Measurements from ENCODE around the gene JADE3.

DNA sequence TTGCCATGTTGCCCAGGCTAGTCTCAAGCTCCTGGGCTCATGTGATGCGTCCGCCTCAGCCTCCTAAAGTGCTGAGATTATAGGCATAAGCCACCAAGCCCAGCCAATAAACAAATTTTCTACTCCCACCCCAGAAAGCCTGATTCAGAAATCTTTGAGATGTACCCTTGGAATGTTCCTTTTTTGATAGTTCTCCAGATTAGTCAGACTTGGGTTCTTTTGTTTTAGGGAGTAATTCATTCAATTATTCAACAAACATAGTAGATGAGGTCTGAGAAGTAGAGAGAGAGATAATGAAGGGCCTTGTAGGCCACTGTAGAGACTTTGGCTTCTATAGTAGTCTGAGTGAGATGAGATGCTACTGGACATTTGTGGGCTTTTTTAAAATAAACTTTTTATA is 47.6 kb upstream of the JADE3 start:
- TF ChIP-seq, protein P1, sequence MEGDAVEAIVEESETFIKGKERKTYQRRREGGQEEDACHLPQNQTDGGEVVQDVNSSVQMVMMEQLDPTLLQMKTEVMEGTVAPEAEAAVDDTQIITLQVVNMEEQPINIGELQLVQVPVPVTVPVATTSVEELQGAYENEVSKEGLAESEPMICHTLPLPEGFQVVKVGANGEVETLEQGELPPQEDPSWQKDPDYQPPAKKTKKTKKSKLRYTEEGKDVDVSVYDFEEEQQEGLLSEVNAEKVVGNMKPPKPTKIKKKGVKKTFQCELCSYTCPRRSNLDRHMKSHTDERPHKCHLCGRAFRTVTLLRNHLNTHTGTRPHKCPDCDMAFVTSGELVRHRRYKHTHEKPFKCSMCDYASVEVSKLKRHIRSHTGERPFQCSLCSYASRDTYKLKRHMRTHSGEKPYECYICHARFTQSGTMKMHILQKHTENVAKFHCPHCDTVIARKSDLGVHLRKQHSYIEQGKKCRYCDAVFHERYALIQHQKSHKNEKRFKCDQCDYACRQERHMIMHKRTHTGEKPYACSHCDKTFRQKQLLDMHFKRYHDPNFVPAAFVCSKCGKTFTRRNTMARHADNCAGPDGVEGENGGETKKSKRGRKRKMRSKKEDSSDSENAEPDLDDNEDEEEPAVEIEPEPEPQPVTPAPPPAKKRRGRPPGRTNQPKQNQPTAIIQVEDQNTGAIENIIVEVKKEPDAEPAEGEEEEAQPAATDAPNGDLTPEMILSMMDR (IDR thresholded peaks at IDR 0.05 in 2 of 3, conservative IDR thresholded peaks at IDR 0.05 in 1 of 3; ENCODE audit: borderline replicate concordance in 1 of 3, insufficient read depth in 1 of 3, low read depth in 2 of 3, low read length in 2 of 3) = no peak
- TF ChIP-seq POLR2AphosphoS5 (IDR thresholded peaks at IDR 0.05; ENCODE audit: low read depth, low read length) (no peak), EZH2 (IDR thresholded peaks at IDR 0.05) (no peak), ZFX (IDR thresholded peaks at IDR 0.05) (no peak), REST (IDR thresholded peaks at IDR 0.05; ENCODE audit: low read depth) (no peak), EZH2phosphoT487 (IDR thresholded peaks at IDR 0.05; ENCODE audit: borderline replicate concordance) (no peak), POLR2A (IDR thresholded peaks at IDR 0.05; ENCODE audit: borderline replicate concordance, extremely low read depth, insufficient read depth, insufficient read length) (no peak), SIN3A (IDR thresholded peaks at IDR 0.05; ENCODE audit: low read depth) (no peak), CBX3 (IDR thresholded peaks at IDR 0.05; ENCODE audit: low read depth) (no peak), ATF3 (IDR thresholded peaks at IDR 0.05) (no peak), ELF1 (IDR thresholded peaks at IDR 0.05; ENCODE audit: borderline replicate concordance, low read depth) (no peak), ZNF274 (IDR thresholded peaks at IDR 0.05; ENCODE audit: low read depth, low read length) (no peak), YY1 (IDR thresholded peaks at IDR 0.05; ENCODE audit: extremely low read depth, insufficient replicate concordance, low read depth, low read length) (no peak)
- TF ChIP-seq, protein P2, sequence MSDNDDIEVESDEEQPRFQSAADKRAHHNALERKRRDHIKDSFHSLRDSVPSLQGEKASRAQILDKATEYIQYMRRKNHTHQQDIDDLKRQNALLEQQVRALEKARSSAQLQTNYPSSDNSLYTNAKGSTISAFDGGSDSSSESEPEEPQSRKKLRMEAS (IDR thresholded peaks at IDR 0.05) = no peak

Measured in HCT116 (cell line).